Esophagus squamous epithelium (tissue), 4 donors: Measurements from ENCODE around the gene CUTC.

Experiments
- CTCF ChIP-seq, 6 experiments: fragments of 450-650 bp in 4 of 6; fragments of 200-600 bp in 2 of 6; sonication (generic) in 2 of 6; IDR thresholded peaks; one replicate each; pipeline ENCODE4 v1.5.1; 2016 to 2019; ENCODE audit warnings: antibody characterized with exemption in 6 of 6, mild to moderate bottlenecking in 4 of 6, moderate library complexity in 4 of 6
- POLR2A ChIP-seq, 4 donors: fragments of 450-650 bp; IDR thresholded peaks; one replicate each; pipeline ENCODE4 v1.6.1; 2017; ENCODE audit warnings: antibody characterized with exemption in 4 of 4, mild to moderate bottlenecking in 4 of 4, moderate library complexity in 3 of 4

- no peak for TF ChIP-seq CTCF (IDR thresholded peaks at IDR 0.05)
- no peak for TF ChIP-seq POLR2A (IDR thresholded peaks at IDR 0.05)
These were observed 37.7 kb downstream of the CUTC start for GRCh38 chr10:99769706-99770105.
